ENCODE results near the gene SLC2A4RG. TPM values are rescaled to one million over a fixed set of nuclear protein-coding genes. Genes with fewer than 3 reads are reported as not detected.
"Not testable (repeated sequence)": the region's sequence is repeated elsewhere in the genome, so short reads cannot be mapped to it uniquely, and the experiment has no call there.

SLC2A4RG gene
- total and polyA plus RNA-seq, 2 of the 13 experiments (the other 11 are each of a cell fraction or from before 2014, with no cell fraction given): 91.4 to 95.9 TPM

- intact Hi-C loops (cut with micrococcal nuclease; ENCODE audit: unreplicated experiment); in situ Hi-C loops (cut with HindIII; ENCODE audit: extremely low pct_ligation_motif_present, low pct_unique_long_range_greater_than_20kb); H2AFZ ChIP-seq (ENCODE audit: low read length); H3K27ac ChIP-seq (ENCODE audit: extremely low read length, insufficient read depth, low read length); H3K9ac ChIP-seq (ENCODE audit: insufficient read depth, low read depth, low read length); H3K4me3 ChIP-seq (replicated peaks in 1 of 3; ENCODE audit: insufficient read depth in 1 of 3, low read depth in 2 of 3, low read length in 3 of 3); CTCF ChIA-PET (ENCODE audit: low intra/inter-chr PET ratio, low total read pairs); ATAC-seq; BruUV-seq (replicated peaks); FAIRE-seq; H3K27me3 ChIP-seq (ENCODE audit: control insufficient read depth in 1 of 2, insufficient read depth in 2 of 2, low read length in 2 of 2); H4K20me1 ChIP-seq (ENCODE audit: insufficient read depth, low read length); DNase-seq (ENCODE audit: low spot score); H3K4me2 ChIP-seq (ENCODE audit: low read depth, low read length): not testable (repeated sequence)
- POLR2A ChIA-PET: interaction anchor here (1.2 to 8.7 kb wide), 3 partner anchors 15 to 16 kb away, joined by 4 to 55 read pairs (median 4); partner anchors contain the start of genes ARFRP1, SLC2A4RG and ZGPAT
- 0 out of 2 replicates have a peak, but pooled peaks have one; percentile 8 for TF ChIP-seq ZNF263 (CRISPR knock-in tag; IDR thresholded peaks at IDR 0.05)
- Histone ChIP-seq H3K36me3 (replicated peaks in 1 of 2; ENCODE audit: control insufficient read depth in 1 of 2, insufficient read depth in 2 of 2, low read length in 2 of 2) (peaks cover 18 to 36% of the 10 kb centered on the region in 2 experiments), H3K79me2 (ENCODE audit: insufficient read depth, low read length) (peaks cover 44% of the 10 kb centered on the region), H3K4me1 (ENCODE audit: insufficient read depth, low read length) (peaks cover 35% of the 10 kb centered on the region), H3K9me3 (ENCODE audit: low read length) (peaks cover 14% of the 10 kb centered on the region)
- 95% methylated on average over 2 of the region's 2 CpGs for WGBS (ENCODE audit: low lambda C conversion rate)
Measured at GRCh38 chr20:63722967-63723622, 16.5 kb upstream of the SLC2A4RG start.

- FAIRE-seq; DNase-seq (ENCODE audit: low spot score); BruUV-seq (replicated peaks); in situ Hi-C loops (cut with HindIII; ENCODE audit: extremely low pct_ligation_motif_present, low pct_unique_long_range_greater_than_20kb); CTCF ChIA-PET (ENCODE audit: low intra/inter-chr PET ratio, low total read pairs); H3K9ac ChIP-seq (ENCODE audit: insufficient read depth, low read depth, low read length); intact Hi-C loops (cut with micrococcal nuclease; ENCODE audit: unreplicated experiment); H2AFZ ChIP-seq (ENCODE audit: low read length); H3K27me3 ChIP-seq (ENCODE audit: control insufficient read depth in 1 of 2, insufficient read depth in 2 of 2, low read length in 2 of 2); H3K4me3 ChIP-seq (replicated peaks in 1 of 3; ENCODE audit: insufficient read depth in 1 of 3, low read depth in 2 of 3, low read length in 3 of 3); H3K4me2 ChIP-seq (ENCODE audit: low read depth, low read length); ATAC-seq; H3K27ac ChIP-seq (ENCODE audit: extremely low read length, insufficient read depth, low read length); H4K20me1 ChIP-seq (ENCODE audit: insufficient read depth, low read length); H3K9me3 ChIP-seq (ENCODE audit: low read length): not testable (repeated sequence)
- 97% methylated on average over 18 of the region's 18 CpGs for WGBS (ENCODE audit: low lambda C conversion rate)
- Histone ChIP-seq H3K36me3 (replicated peaks in 1 of 2; ENCODE audit: control insufficient read depth in 1 of 2, insufficient read depth in 2 of 2, low read length in 2 of 2) (peaks cover 23 to 49% of the 10 kb centered on the region in 2 experiments), H3K79me2 (ENCODE audit: insufficient read depth, low read length) (peaks cover 43% of the 10 kb centered on the region), H3K4me1 (ENCODE audit: insufficient read depth, low read length) (peaks cover 52% of the 10 kb centered on the region)
- POLR2A ChIA-PET: interaction anchor here (1.4 to 5.7 kb wide), 2 partner anchors 7 to 11 kb away, joined by 4 to 90 read pairs; partner anchors contain the start of genes LIME1 and SLC2A4RG
Measured at GRCh38 chr20:63730189-63730733, 9.3 kb upstream of the SLC2A4RG start.

Measured in HepG2 (cell line).